Naive thymus-derived CD8-positive, alpha-beta T cell (primary cell): ENCODE results near the gene DCST1. TPM values are rescaled to one million over a fixed set of nuclear protein-coding genes. Genes with fewer than 3 reads are reported as not detected.

ENCODE experiments used
- ATAC-seq, 2 donors: fragments of 150-1000 bp; cut with Tn5 transposase in 1 of 2; sonication (Bioruptor Pico), chemical (Tn5 transposase) in 1 of 2; 1 replicate in 1 of 2; 2 replicates in 1 of 2; pipeline ENCODE4 v1.10.0; 2021; ENCODE audit warnings: mild to moderate bottlenecking in 2 of 2, moderate library complexity in 2 of 2
- POLR2A ChIA-PET: fragments of 350-600 bp; sonication (Branson Sonifier 250); formaldehyde crosslinking; loops from one replicate; lab custom pipeline; 2021; ENCODE audit warnings: antibody characterized with exemption; lab: Charles Lee
- DNase-seq, 10 donors: peaks; one replicate each; pipeline versions ENCODE4 v3.0.0 to v3.0.0-alpha.2; 2020 to 2022
- H3K27ac Mint-ChIP-seq, 10 donors: one replicate each; pipeline ENCODE4 v1.8.0; 2020 to 2022; ENCODE audit warnings: mild to moderate bottlenecking in 10 of 10, mixed read lengths in 10 of 10, moderate library complexity in 4 of 10, inconsistent platforms in 1 of 10
- H3K27me3 Mint-ChIP-seq, 5 donors: one replicate each; pipeline ENCODE4 v1.8.0; 2021 to 2022; ENCODE audit warnings: mixed read lengths in 5 of 5
- H3K36me3 Mint-ChIP-seq, 3 donors: one replicate each; pipeline ENCODE4 v1.8.0; 2020 to 2022; ENCODE audit warnings: mixed read lengths in 3 of 3, mild to moderate bottlenecking in 2 of 3, inconsistent platforms in 1 of 3
- H3K4me1 Mint-ChIP-seq, 4 donors: one replicate each; pipeline ENCODE4 v1.8.0; 2021 to 2022; ENCODE audit warnings: mixed read lengths in 4 of 4
- H3K4me3 Mint-ChIP-seq, 10 donors: one replicate each; pipeline ENCODE4 v1.8.0; 2020 to 2022; ENCODE audit warnings: mild to moderate bottlenecking in 10 of 10, mixed read lengths in 10 of 10, moderate library complexity in 6 of 10, inconsistent platforms in 1 of 10
- H3K9me3 Mint-ChIP-seq, 9 donors: one replicate each; pipeline ENCODE4 v1.8.0; 2020 to 2022; ENCODE audit warnings: mixed read lengths in 9 of 9, mild to moderate bottlenecking in 3 of 9, inconsistent platforms in 1 of 9, moderate library complexity in 1 of 9
- polyA plus RNA-seq, 3 donors: library from polyadenylated mRNA; unstranded; fragments of 300-500 nt; fragmentation: Illumina TruSeq; gene quantifications; one replicate each; pipeline ENCODE4 v1.2.3, GENCODE V29; 2021
- total RNA-seq, 8 experiments: library from RNA in 2 of 8; stranded (reverse) in 2 of 8; gene quantifications; one replicate each; pipeline ENCODE4 v1.2.3 and lab custom pipeline; 2021 to 2026

Gene DCST1
- total and polyA plus RNA-seq, 5 experiments from 2014 or later = not detected

- Mint-ChIP-seq H3K4me3 (peak overlapping the region in 1 of 10 donors; percentile 22), H3K27ac (peak overlapping the region in 3 of 10 donors; percentile 29 to 57 (median 43)), H3K9me3 (no peaks in the 10 kb centered on the region), H3K27me3 (peaks cover 0 to 6% (median 0%) of the 10 kb centered on the region in 5 donors), H3K4me1 (peaks cover 4 to 8% (median 5%) of the 10 kb centered on the region in 4 donors), H3K36me3 (no peaks in the 10 kb centered on the region)
- ATAC-seq (peak; percentile 84 to 89), DNase-seq (peak; percentile 61 to 87 (median 79))
- POLR2A ChIA-PET = interaction anchor here (1.0 to 1.8 kb wide), 4 partner anchors 76 to 118 kb away, joined by 3 to 10 read pairs (median 4); partner anchors contain the start of gene KRTCAP2
Observed at GRCh38 chr1:155091071-155092051, 57.7 kb downstream of the DCST1 start.

- Mint-ChIP-seq H3K4me3 (no peak overlapping the region), H3K9me3 (no peaks in the 10 kb centered on the region), H3K27me3 (peaks cover 0 to 6% (median 0%) of the 10 kb centered on the region in 5 donors), H3K27ac (no peak overlapping the region), H3K36me3 (no peaks in the 10 kb centered on the region), H3K4me1 (peaks cover 3 to 8% (median 5%) of the 10 kb centered on the region in 4 donors)
- DNase-seq (no peak), ATAC-seq (no peak)
- POLR2A ChIA-PET = interaction anchor here (1.0 to 1.8 kb wide), 3 partner anchors 76 to 117 kb away, joined by 3 to 10 read pairs (median 6); partner anchors contain the start of gene KRTCAP2
Observed at GRCh38 chr1:155092131-155092530, 58.5 kb downstream of the DCST1 start.

GRCh38 chr1:155092641-155093040 is 59.0 kb downstream of the DCST1 start:
- POLR2A ChIA-PET = interaction anchor here (0.6 to 1.8 kb wide), 2 partner anchors 75 to 99 kb away, joined by 3 to 10 read pairs; no protein-coding TSS in a partner anchor
- Mint-ChIP-seq H3K9me3 (no peaks in the 10 kb centered on the region), H3K4me3 (peak overlapping the region in 1 of 10 donors; percentile 58), H3K36me3 (no peaks in the 10 kb centered on the region), H3K27me3 (peaks cover 0 to 6% (median 0%) of the 10 kb centered on the region in 5 donors), H3K4me1 (peaks cover 3 to 8% (median 5%) of the 10 kb centered on the region in 4 donors), H3K27ac (no peak overlapping the region)
- ATAC-seq (no peak), DNase-seq (no peak)

- H3K27ac Mint-ChIP-seq = peak overlapping the region in 1 of 10 donors; percentile 25
- H3K4me3 Mint-ChIP-seq = no peak overlapping the region
- POLR2A ChIA-PET = no interaction called here
- no peaks in the 10 kb centered on the region for H3K9me3 Mint-ChIP-seq
- ATAC-seq = peak; percentile 66 to 71
- peak in 1 of 10 donors; percentile 35 for DNase-seq
- peaks cover 0 to 6% (median 2%) of the 10 kb centered on the region in 5 donors for H3K27me3 Mint-ChIP-seq
- H3K36me3 Mint-ChIP-seq = no peaks in the 10 kb centered on the region
- H3K4me1 Mint-ChIP-seq = peaks cover 3 to 8% (median 5%) of the 10 kb centered on the region in 4 donors
Observed at GRCh38 chr1:155093911-155094621, 60.4 kb downstream of the DCST1 start.

DNA sequence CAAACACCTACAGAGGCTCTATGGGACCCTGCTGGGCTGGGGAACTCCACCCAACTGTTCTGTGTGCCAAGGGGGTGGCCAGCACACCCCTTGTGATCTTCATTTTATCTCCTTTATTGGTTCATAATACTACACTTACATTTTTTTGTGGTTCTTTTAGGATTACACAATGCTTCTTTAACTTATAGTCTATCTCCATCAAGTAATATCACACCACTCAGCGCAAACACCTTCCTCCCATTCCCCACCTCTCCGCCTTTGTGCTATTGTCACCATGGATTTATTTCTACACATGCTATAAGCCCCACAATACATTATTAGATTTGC is 61.0 kb downstream of the DCST1 start:
- DNase-seq (no peak), ATAC-seq (no peak)
- H3K36me3 Mint-ChIP-seq = no peaks in the 10 kb centered on the region
- no peak overlapping the region for H3K4me3 Mint-ChIP-seq
- no peak overlapping the region for H3K27ac Mint-ChIP-seq
- POLR2A ChIA-PET = interaction anchor here (0.7 kb wide), 1 partner anchor 72 kb away, joined by 3 read pairs; no protein-coding TSS in a partner anchor
- no peaks in the 10 kb centered on the region for H3K9me3 Mint-ChIP-seq
- H3K4me1 Mint-ChIP-seq = peaks cover 3 to 8% (median 5%) of the 10 kb centered on the region in 4 donors
- peaks cover 0 to 6% (median 2%) of the 10 kb centered on the region in 5 donors for H3K27me3 Mint-ChIP-seq

GRCh38 chr1:155099331-155099730 is 65.7 kb downstream of the DCST1 start:
- Mint-ChIP-seq H3K4me3 (no peak overlapping the region), H3K4me1 (peaks cover 0 to 6% (median 0%) of the 10 kb centered on the region in 4 donors), H3K27ac (no peak overlapping the region), H3K9me3 (no peaks in the 10 kb centered on the region), H3K36me3 (no peaks in the 10 kb centered on the region), H3K27me3 (peaks cover 0 to 6% (median 2%) of the 10 kb centered on the region in 5 donors)
- DNase-seq (no peak), ATAC-seq (no peak)
- POLR2A ChIA-PET = no interaction called here

Other genes with a start within 250 kb of the DCST1 start
- under 1 TPM in 1 of 2 experiments, not detected in 1; 0.08 TPM for gene KCNN3, start 163.5 kb upstream of the DCST1 start, total RNA-seq
- not detected for gene KCNN3, start 163.5 kb upstream of the DCST1 start, polyA plus RNA-seq
- gene PMVK, start 97.1 kb upstream of the DCST1 start, total RNA-seq = 10 to 100 TPM; 11.7 to 13.5 TPM
- gene PMVK, start 97.1 kb upstream of the DCST1 start, polyA plus RNA-seq = 10 to 100 TPM; 41.0 to 45.7 (median 45.1) TPM
- 100 to 1,000 TPM; 317 to 319 TPM for gene PBXIP1, start 77.7 kb upstream of the DCST1 start, total RNA-seq
- gene PBXIP1, start 77.7 kb upstream of the DCST1 start, polyA plus RNA-seq = 100 to 1,000 TPM; 182 to 239 (median 183) TPM
- gene PYGO2, start 72.0 kb upstream of the DCST1 start, total RNA-seq = 10 to 100 TPM; 55.6 to 57.3 TPM
- 10 to 100 TPM; 21.5 to 50.8 (median 35.8) TPM for gene PYGO2, start 72.0 kb upstream of the DCST1 start, polyA plus RNA-seq
- gene SHC1, start 63.1 kb upstream of the DCST1 start, total RNA-seq = 10 to 100 TPM; 60.7 to 68.5 TPM
- gene SHC1, start 63.1 kb upstream of the DCST1 start, polyA plus RNA-seq = 10 to 100 TPM; 22.6 to 27.4 (median 24.4) TPM
- gene CKS1B, start 59.1 kb upstream of the DCST1 start, total RNA-seq = 10 to 100 TPM; 11.1 to 11.7 TPM
- gene CKS1B, start 59.1 kb upstream of the DCST1 start, polyA plus RNA-seq = 10 to 100 TPM; 58.0 to 66.6 (median 63.0) TPM
- gene FLAD1, start 50.5 kb upstream of the DCST1 start, total RNA-seq = 10 to 100 TPM; 46.6 to 46.8 TPM
- 10 to 100 TPM; 30.9 to 41.8 (median 31.9) TPM for gene FLAD1, start 50.5 kb upstream of the DCST1 start, polyA plus RNA-seq
- gene LENEP, start 40.2 kb upstream of the DCST1 start, total RNA-seq = under 1 TPM; 0.77 to 0.91 TPM
- not detected for gene LENEP, start 40.2 kb upstream of the DCST1 start, polyA plus RNA-seq
- 10 to 100 TPM; 12.9 to 13.1 TPM for gene ZBTB7B, start 31.0 kb upstream of the DCST1 start, total RNA-seq
- under 1 TPM; 0.12 to 0.59 (median 0.46) TPM for gene ZBTB7B, start 31.0 kb upstream of the DCST1 start, polyA plus RNA-seq
- gene DCST2, start within 50 bp of the DCST1 start, total RNA-seq = 1 to 10 TPM in 1 of 2 experiments, under 1 TPM in 1; 0.83 to 1.1 TPM
- not detected for gene DCST2, start within 50 bp of the DCST1 start, polyA plus RNA-seq
- gene ADAM15, start 17.5 kb downstream of the DCST1 start, total RNA-seq = 10 to 100 TPM; 21.1 to 21.9 TPM
- gene ADAM15, start 17.5 kb downstream of the DCST1 start, polyA plus RNA-seq = 1 to 10 TPM; 2.8 to 4.5 (median 3.1) TPM
- 1 to 10 TPM; 4.6 to 5.3 TPM for gene EFNA4, start 29.9 kb downstream of the DCST1 start, total RNA-seq
- gene EFNA4, start 29.9 kb downstream of the DCST1 start, polyA plus RNA-seq = 1 to 10 TPM; 1.0 to 2.6 (median 1.1) TPM
- 1 to 10 TPM in 1 of 2 experiments, under 1 TPM in 1; 0.88 to 1.2 TPM for gene EFNA3, start 45.0 kb downstream of the DCST1 start, total RNA-seq
- 1 to 10 TPM in 1 of 3 donors, under 1 TPM in 2; 0.53 to 1.3 (median 0.56) TPM for gene EFNA3, start 45.0 kb downstream of the DCST1 start, polyA plus RNA-seq
- gene EFNA1, start 94.1 kb downstream of the DCST1 start, total RNA-seq = 1 to 10 TPM; 8.5 to 8.6 TPM
- gene EFNA1, start 94.1 kb downstream of the DCST1 start, polyA plus RNA-seq = 10 to 100 TPM in 1 of 3 donors, 1 to 10 TPM in 2; 2.9 to 12.0 (median 7.7) TPM
- 10 to 100 TPM; 26.7 to 26.9 TPM for gene SLC50A1, start 102.0 kb downstream of the DCST1 start, total RNA-seq
- 10 to 100 TPM; 50.3 to 72.7 (median 62.3) TPM for gene SLC50A1, start 102.0 kb downstream of the DCST1 start, polyA plus RNA-seq
- 10 to 100 TPM; 45.2 to 59.8 TPM for gene DPM3, start 106.7 kb downstream of the DCST1 start, total RNA-seq
- 100 to 1,000 TPM; 103 to 159 (median 159) TPM for gene DPM3, start 106.7 kb downstream of the DCST1 start, polyA plus RNA-seq
- 100 to 1,000 TPM; 148 to 152 TPM for gene KRTCAP2, start 139.5 kb downstream of the DCST1 start, total RNA-seq
- gene KRTCAP2, start 139.5 kb downstream of the DCST1 start, polyA plus RNA-seq = 100 to 1,000 TPM; 453 to 495 (median 490) TPM
- 1 to 10 TPM; 4.0 to 4.1 TPM for gene TRIM46, start 140.0 kb downstream of the DCST1 start, total RNA-seq
- under 1 TPM; 0.40 to 0.92 (median 0.60) TPM for gene TRIM46, start 140.0 kb downstream of the DCST1 start, polyA plus RNA-seq
- 10 to 100 TPM; 36.8 to 37.9 TPM for gene THBS3, start 174.1 kb downstream of the DCST1 start, total RNA-seq
- gene THBS3, start 174.1 kb downstream of the DCST1 start, polyA plus RNA-seq = 1 to 10 TPM; 1.2 to 3.8 (median 3.0) TPM
- gene MTX1, start 174.9 kb downstream of the DCST1 start, total RNA-seq = 10 to 100 TPM; 26.9 to 27.1 TPM
- 10 to 100 TPM; 45.8 to 50.7 (median 48.5) TPM for gene MTX1, start 174.9 kb downstream of the DCST1 start, polyA plus RNA-seq
- 10 to 100 TPM; 10.7 to 13.5 TPM for gene ENTREP3, start 221.7 kb downstream of the DCST1 start, total RNA-seq
- gene ENTREP3, start 221.7 kb downstream of the DCST1 start, polyA plus RNA-seq = 1 to 10 TPM; 1.8 to 2.5 (median 2.3) TPM
- gene SCAMP3, start 228.5 kb downstream of the DCST1 start, total RNA-seq = 100 to 1,000 TPM in 1 of 2 experiments, 10 to 100 TPM in 1; 93.3 to 105 TPM
- 100 to 1,000 TPM; 124 to 189 (median 138) TPM for gene SCAMP3, start 228.5 kb downstream of the DCST1 start, polyA plus RNA-seq
- 100 to 1,000 TPM; 115 to 134 TPM for gene CLK2, start 239.7 kb downstream of the DCST1 start, total RNA-seq
- gene CLK2, start 239.7 kb downstream of the DCST1 start, polyA plus RNA-seq = 10 to 100 TPM; 11.3 to 22.6 (median 12.9) TPM
- gene HCN3, start 243.6 kb downstream of the DCST1 start, total RNA-seq = 1 to 10 TPM; 3.9 to 4.1 TPM
- under 1 TPM in 2 of 3 donors, not detected in 1; 0.20 to 0.51 TPM for gene HCN3, start 243.6 kb downstream of the DCST1 start, polyA plus RNA-seq